Panc1 (cell line): ENCODE data around the gene MYBPC3. TPM values are rescaled to one million over a fixed set of nuclear protein-coding genes. Genes with fewer than 3 reads are reported as not detected.

Source experiments
- ATAC-seq: fragments of 200-7000 bp; cut with Tn5 transposase; 2 replicates; pipeline ENCODE4 v1.9.1; 2020; ENCODE audit warnings: mild to moderate bottlenecking, moderate library complexity
- BruUV-seq: library from RNA; stranded (reverse); fragments of 400-500 nt; replicated peaks from 2 replicates; lab custom pipeline; 2021; lab: Mats Ljungman, UMichigan
- CTCF ChIA-PET: fragments of 300-600 bp; sonication (Branson Sonifier 250); formaldehyde crosslinking; loops from one replicate; lab custom pipeline; 2022; ENCODE audit warnings: antibody characterized with exemption; lab: Charles Lee
- POLR2A ChIA-PET: fragments of 300-600 bp; sonication (Branson Sonifier 250); formaldehyde crosslinking; loops from one replicate; lab custom pipeline; 2022; ENCODE audit warnings: antibody characterized with exemption; lab: Charles Lee
- DNase-seq: peaks from one replicate; pipeline ENCODE4 v3.0.0-alpha.2; 2010; ENCODE audit warnings: low read depth, low spot score
- H3K27ac ChIP-seq: 2 replicates; pipeline ENCODE4 v1.5.1; 2011; ENCODE audit warnings: mild to moderate bottlenecking, low read length, inconsistent platforms
- H3K27me3 ChIP-seq: fragments of 200-500 bp; sonication (Bioruptor generic); 2 replicates; pipeline ENCODE4 v1.6.0; 2014; ENCODE audit warnings: low read length, inconsistent platforms; ENCODE audit not compliant: control insufficient read depth, insufficient read depth
- H3K36me3 ChIP-seq: fragments of 200-500 bp; sonication (Bioruptor generic); 2 replicates; pipeline ENCODE4 v1.5.1; 2014; ENCODE audit warnings: inconsistent platforms, mild to moderate bottlenecking, low read length, moderate library complexity; ENCODE audit not compliant: control insufficient read depth, insufficient read depth
- H3K4me1 ChIP-seq: 2 replicates; pipeline ENCODE4 v1.5.1; 2011; ENCODE audit warnings: inconsistent platforms, mild to moderate bottlenecking, low read length, moderate library complexity; ENCODE audit not compliant: control insufficient read depth, insufficient read depth
- H3K4me3 ChIP-seq, 2 experiments: 2 replicates each; pipeline ENCODE4 v1.5.1; 2011 to 2012; ENCODE audit warnings: low read depth in 2 of 2, low read length in 2 of 2, mild to moderate bottlenecking in 2 of 2, inconsistent platforms in 1 of 2, moderate library complexity in 1 of 2
- H3K9me3 ChIP-seq: fragments of 200-500 bp; sonication (Bioruptor generic); 2 replicates; pipeline ENCODE4 v1.5.1; 2014; ENCODE audit warnings: low read depth, mild to moderate bottlenecking, inconsistent platforms, low read length, moderate library complexity; ENCODE audit not compliant: control insufficient read depth, insufficient read depth
- CTCF ChIP-seq: fragments of 450-650 bp; IDR thresholded peaks from 2 replicates; pipeline ENCODE4 v1.5.1; 2017; ENCODE audit warnings: mild to moderate bottlenecking
- POLR2AphosphoS5 ChIP-seq: IDR thresholded peaks from 2 replicates; pipeline ENCODE4 v1.6.1; 2012; ENCODE audit warnings: mild to moderate bottlenecking, low read depth, low read length, moderate library complexity
- SIN3A ChIP-seq: IDR thresholded peaks from 2 replicates; pipeline ENCODE4 v1.6.1; 2012; ENCODE audit warnings: low read depth, mild to moderate bottlenecking, low read length, moderate library complexity, borderline replicate concordance; ENCODE audit not compliant: insufficient read depth
- TCF7L2 ChIP-seq: IDR thresholded peaks from 2 replicates; pipeline ENCODE4 v1.6.1; 2011; ENCODE audit warnings: mild to moderate bottlenecking, low read depth, low read length, inconsistent platforms
- in situ Hi-C: cut with HindIII; loops from 2 replicates; pipeline ENCODE4 v1.10.0; 2016; ENCODE audit warnings: low sequenced_read_pairs, low pct_unique_long_range_greater_than_20kb
- intact Hi-C: fragments of 100-400 bp; cut with micrococcal nuclease; formaldehyde crosslinking; loops from one replicate; pipeline ENCODE4 v1.10.0; 2022; ENCODE audit not compliant: unreplicated experiment
- total RNA-seq: library from RNA; stranded (reverse); gene quantifications from one replicate; pipeline ENCODE4 v1.2.1, GENCODE V29; 2021; ENCODE audit not compliant: unreplicated experiment
- TF ChIP-seq, protein P1 (sequence below), 2 experiments: IDR thresholded peaks; 2 replicates each; pipeline ENCODE4 v1.6.1; 2011 to 2012; ENCODE audit warnings: low read depth in 2 of 2, control low read depth in 1 of 2, low read length in 1 of 2, mild to moderate bottlenecking in 1 of 2, moderate library complexity in 1 of 2; ENCODE audit not compliant: insufficient read depth in 1 of 2

The MYBPC3 gene
- total RNA-seq, 1 experiment from 2014 or later, result not detected

DNA sequence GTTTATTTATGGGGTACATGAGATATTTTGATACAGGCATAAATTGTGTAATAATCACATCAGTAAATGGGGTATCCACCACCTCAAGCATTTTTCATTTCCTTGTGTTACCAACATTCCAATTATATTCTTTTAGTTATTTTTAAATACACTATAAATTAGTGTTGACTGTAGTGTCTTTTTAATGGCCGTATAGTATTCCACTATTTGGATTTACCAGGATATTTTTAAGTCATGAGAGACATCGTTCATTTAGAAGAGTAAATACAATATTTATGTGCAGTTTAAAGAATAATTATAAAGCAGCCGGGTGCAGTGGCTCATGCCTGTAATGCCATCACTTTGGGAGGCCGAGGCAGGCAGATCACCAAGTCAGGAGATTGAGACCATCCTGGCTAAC lies 32.0 kb upstream of the MYBPC3 start:
- intact Hi-C loops, result no loop called here
- BruUV-seq, result no TSS peak

DNA sequence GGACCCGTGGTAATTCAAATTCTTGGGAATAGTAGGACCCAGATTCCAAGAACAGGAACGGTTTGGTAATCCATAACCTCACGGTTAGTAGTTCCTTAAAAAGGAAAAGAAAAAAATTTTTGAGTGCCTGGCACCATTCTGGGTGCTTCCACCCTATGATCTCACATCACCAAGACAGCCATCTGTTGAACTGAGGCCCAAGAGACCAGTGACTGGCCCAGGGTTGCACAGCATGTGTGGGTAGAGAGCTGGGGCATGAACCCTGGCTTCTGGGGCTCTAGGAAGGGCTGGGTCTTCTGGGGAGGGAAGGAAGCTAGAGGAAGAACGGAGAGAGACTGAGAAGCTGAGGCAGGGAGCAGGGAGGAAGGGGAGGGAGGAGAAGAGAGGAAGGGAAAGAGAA lies 30.6 kb upstream of the MYBPC3 start:
- H3K36me3 ChIP-seq, result no peaks in the 10 kb centered on the region
- H3K9me3 ChIP-seq, result no peaks in the 10 kb centered on the region
- H3K27ac ChIP-seq, result no peak overlapping the region
- no TSS peak for BruUV-seq
- intact Hi-C loops (no loop called here), in situ Hi-C loops (no loop called here)
- H3K27me3 ChIP-seq, result no peaks in the 10 kb centered on the region
- H3K4me1 ChIP-seq, result no peaks in the 10 kb centered on the region
- no peak overlapping the region for H3K4me3 ChIP-seq
- TF ChIP-seq CTCF, result no peak
- TF ChIP-seq POLR2AphosphoS5, result no peak
- no peak for TF ChIP-seq TCF7L2
- TF ChIP-seq SIN3A, result no peak
- TF ChIP-seq, protein P1, sequence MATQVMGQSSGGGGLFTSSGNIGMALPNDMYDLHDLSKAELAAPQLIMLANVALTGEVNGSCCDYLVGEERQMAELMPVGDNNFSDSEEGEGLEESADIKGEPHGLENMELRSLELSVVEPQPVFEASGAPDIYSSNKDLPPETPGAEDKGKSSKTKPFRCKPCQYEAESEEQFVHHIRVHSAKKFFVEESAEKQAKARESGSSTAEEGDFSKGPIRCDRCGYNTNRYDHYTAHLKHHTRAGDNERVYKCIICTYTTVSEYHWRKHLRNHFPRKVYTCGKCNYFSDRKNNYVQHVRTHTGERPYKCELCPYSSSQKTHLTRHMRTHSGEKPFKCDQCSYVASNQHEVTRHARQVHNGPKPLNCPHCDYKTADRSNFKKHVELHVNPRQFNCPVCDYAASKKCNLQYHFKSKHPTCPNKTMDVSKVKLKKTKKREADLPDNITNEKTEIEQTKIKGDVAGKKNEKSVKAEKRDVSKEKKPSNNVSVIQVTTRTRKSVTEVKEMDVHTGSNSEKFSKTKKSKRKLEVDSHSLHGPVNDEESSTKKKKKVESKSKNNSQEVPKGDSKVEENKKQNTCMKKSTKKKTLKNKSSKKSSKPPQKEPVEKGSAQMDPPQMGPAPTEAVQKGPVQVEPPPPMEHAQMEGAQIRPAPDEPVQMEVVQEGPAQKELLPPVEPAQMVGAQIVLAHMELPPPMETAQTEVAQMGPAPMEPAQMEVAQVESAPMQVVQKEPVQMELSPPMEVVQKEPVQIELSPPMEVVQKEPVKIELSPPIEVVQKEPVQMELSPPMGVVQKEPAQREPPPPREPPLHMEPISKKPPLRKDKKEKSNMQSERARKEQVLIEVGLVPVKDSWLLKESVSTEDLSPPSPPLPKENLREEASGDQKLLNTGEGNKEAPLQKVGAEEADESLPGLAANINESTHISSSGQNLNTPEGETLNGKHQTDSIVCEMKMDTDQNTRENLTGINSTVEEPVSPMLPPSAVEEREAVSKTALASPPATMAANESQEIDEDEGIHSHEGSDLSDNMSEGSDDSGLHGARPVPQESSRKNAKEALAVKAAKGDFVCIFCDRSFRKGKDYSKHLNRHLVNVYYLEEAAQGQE (IDR thresholded peaks at IDR 0.05; ENCODE audit: insufficient read depth in 1 of 2, low read depth in 2 of 2, low read length in 1 of 2), result no peak
- ChIA-PET CTCF (interaction anchor here (0.9 kb wide), 1 partner anchor 9 kb away, joined by 3 read pairs; no protein-coding TSS in a partner anchor), POLR2A (no interaction called here)
- DNase-seq, result no peak
- ATAC-seq, result no peak

More for the DNA sequence above, 32.0 kb upstream of the MYBPC3 start:
- H3K9me3 ChIP-seq, result no peaks in the 10 kb centered on the region
- no peak for TF ChIP-seq SIN3A
- no peak for TF ChIP-seq POLR2AphosphoS5
- no peak for TF ChIP-seq TCF7L2
- TF ChIP-seq, protein P1 (IDR thresholded peaks at IDR 0.05; ENCODE audit: insufficient read depth in 1 of 2, low read depth in 2 of 2, low read length in 1 of 2), result no peak
- no peak for TF ChIP-seq CTCF
- no peaks in the 10 kb centered on the region for H3K27me3 ChIP-seq
- DNase-seq (no peak), ATAC-seq (no peak)
- no peaks in the 10 kb centered on the region for H3K36me3 ChIP-seq
- no peak overlapping the region for H3K27ac ChIP-seq
- CTCF ChIA-PET, result no interaction called here
- no peaks in the 10 kb centered on the region for H3K4me1 ChIP-seq
- in situ Hi-C loops, result no loop called here
- no peak overlapping the region for H3K4me3 ChIP-seq
- POLR2A ChIA-PET, result interaction anchor here (0.7 kb wide), 1 partner anchor 26 kb away, joined by 5 read pairs; no protein-coding TSS in a partner anchor
